Measurements from ENCODE around the gene CDK9. TPM values are rescaled to one million over a fixed set of nuclear protein-coding genes. Genes with fewer than 3 reads are reported as not detected.

The CDK9 gene
- total and polyA plus RNA-seq, 11 donors = 26.2 to 60.3 (median 40.2) TPM

- intact Hi-C loops (cut with DNase I) = loop anchor here (2.0 to 5.0 kb wide), 10 partner anchors 16 to 194 kb away; partner anchors contain the start of genes ST6GALNAC4 (in 4 of the 10) and FPGS (in 1 of the 10)
- DNase-seq (no peak), ATAC-seq (no peak)
- Histone ChIP-seq H3K9me3 (no peaks in the 10 kb centered on the region), H3K4me3 (peak overlapping the region; percentile 76 to 100 (median 98)), H3K27me3 (no peaks in the 10 kb centered on the region), H3K27ac (peak overlapping the region; percentile 88 to 100 (median 96)), H3K4me1 (peaks cover 0 to 76% (median 47%) of the 10 kb centered on the region in 12 donors), H3K36me3 (peaks cover 8 to 53% (median 48%) of the 10 kb centered on the region in 9 donors)
- TF ChIP-seq POLR2A (IDR thresholded peaks at IDR 0.05) (no peak), CTCF (IDR thresholded peaks at IDR 0.05) (peak in 10 of 12 donors; percentile 6 to 57 (median 36))
- 0 to 2% (median 2%) methylated on average over 12 of the region's 12 CpGs for WGBS, 4 donors
Measured at GRCh38 chr9:127786773-127787104, 905 bp downstream of the CDK9 start.

- Histone ChIP-seq H3K4me1 (peaks cover 0 to 64% (median 44%) of the 10 kb centered on the region in 12 donors), H3K27me3 (no peaks in the 10 kb centered on the region), H3K27ac (no peak overlapping the region), H3K9me3 (no peaks in the 10 kb centered on the region), H3K4me3 (no peak overlapping the region), H3K36me3 (peaks cover 8 to 68% (median 61%) of the 10 kb centered on the region in 9 donors)
- ATAC-seq = no peak
- DNase-seq = no peak
- intact Hi-C loops (cut with DNase I) = loop anchor here in 9 of 10 donors (5.0 kb wide), 6 partner anchors 74 to 196 kb away; partner anchors contain the start of gene ST6GALNAC4 (in 4 of the 9)
- WGBS, 4 donors = 86 to 91% (median 88%) methylated on average over 14 to 26 of the region's 26 CpGs
- TF ChIP-seq POLR2A (IDR thresholded peaks at IDR 0.05) (no peak), CTCF (IDR thresholded peaks at IDR 0.05) (no peak)
Measured at GRCh38 chr9:127788337-127789011, 2.6 kb downstream of the CDK9 start.

- H3K27ac ChIP-seq = peak overlapping the region in 5 of 12 donors; percentile 42 to 86 (median 63)
- H3K9me3 ChIP-seq = no peaks in the 10 kb centered on the region
- WGBS, 4 donors = 81 to 88% (median 85%) methylated on average over 15 to 25 of the region's 25 CpGs
- no peak for TF ChIP-seq CTCF (IDR thresholded peaks at IDR 0.05)
- TF ChIP-seq POLR2A (IDR thresholded peaks at IDR 0.05) = no peak
- peaks cover 8 to 74% (median 61%) of the 10 kb centered on the region in 9 donors for H3K36me3 ChIP-seq
- H3K4me1 ChIP-seq = peaks cover 0 to 64% (median 43%) of the 10 kb centered on the region in 12 donors
- H3K4me3 ChIP-seq = no peak overlapping the region
- intact Hi-C loops (cut with DNase I) = loop anchor here in 9 of 10 donors (5.0 kb wide), 6 partner anchors 73 to 197 kb away; partner anchors contain the start of gene ST6GALNAC4 (in 4 of the 9)
- no peaks in the 10 kb centered on the region for H3K27me3 ChIP-seq
- DNase-seq = peak in 1 of 5 donors; percentile 35
- no peak for ATAC-seq
Measured at GRCh38 chr9:127789179-127789578, 3.3 kb downstream of the CDK9 start.

GRCh38 chr9:127790094-127790855 lies 4.4 kb downstream of the CDK9 start:
- Histone ChIP-seq H3K9me3 (no peaks in the 10 kb centered on the region), H3K36me3 (peaks cover 8 to 75% (median 61%) of the 10 kb centered on the region in 9 donors), H3K4me3 (no peak overlapping the region), H3K27ac (peak overlapping the region in 11 of 12 donors; percentile 2 to 86 (median 63)), H3K27me3 (no peaks in the 10 kb centered on the region), H3K4me1 (peaks cover 0 to 58% (median 38%) of the 10 kb centered on the region in 12 donors)
- ATAC-seq (peak in 1 of 4 donors; percentile 11), DNase-seq (peak in 1 of 5 donors; percentile 44)
- WGBS, 4 donors = 49 to 64% (median 54%) methylated on average over 9 of the region's 9 CpGs
- intact Hi-C loops (cut with DNase I) = no loop called here
- TF ChIP-seq POLR2A (IDR thresholded peaks at IDR 0.05) (no peak), CTCF (IDR thresholded peaks at IDR 0.05) (no peak)

All from heart left ventricle (tissue), 16 donors.